Measurements from ENCODE around the gene TPSB2.

The TPSB2 gene

GRCh38 chr16:1221628-1222552 lies 8.1 kb downstream of the TPSB2 start:
- in situ Hi-C loops (cut with HindIII; ENCODE audit: low sequenced_read_pairs) = no loop called here

GRCh38 chr16:1220841-1221627 lies 8.9 kb downstream of the TPSB2 start:
- in situ Hi-C loops (cut with HindIII; ENCODE audit: low sequenced_read_pairs) = no loop called here

- in situ Hi-C loops (cut with HindIII; ENCODE audit: low sequenced_read_pairs) = no loop called here
Measured at GRCh38 chr16:1220098-1220728, 9.8 kb downstream of the TPSB2 start.

DNA sequence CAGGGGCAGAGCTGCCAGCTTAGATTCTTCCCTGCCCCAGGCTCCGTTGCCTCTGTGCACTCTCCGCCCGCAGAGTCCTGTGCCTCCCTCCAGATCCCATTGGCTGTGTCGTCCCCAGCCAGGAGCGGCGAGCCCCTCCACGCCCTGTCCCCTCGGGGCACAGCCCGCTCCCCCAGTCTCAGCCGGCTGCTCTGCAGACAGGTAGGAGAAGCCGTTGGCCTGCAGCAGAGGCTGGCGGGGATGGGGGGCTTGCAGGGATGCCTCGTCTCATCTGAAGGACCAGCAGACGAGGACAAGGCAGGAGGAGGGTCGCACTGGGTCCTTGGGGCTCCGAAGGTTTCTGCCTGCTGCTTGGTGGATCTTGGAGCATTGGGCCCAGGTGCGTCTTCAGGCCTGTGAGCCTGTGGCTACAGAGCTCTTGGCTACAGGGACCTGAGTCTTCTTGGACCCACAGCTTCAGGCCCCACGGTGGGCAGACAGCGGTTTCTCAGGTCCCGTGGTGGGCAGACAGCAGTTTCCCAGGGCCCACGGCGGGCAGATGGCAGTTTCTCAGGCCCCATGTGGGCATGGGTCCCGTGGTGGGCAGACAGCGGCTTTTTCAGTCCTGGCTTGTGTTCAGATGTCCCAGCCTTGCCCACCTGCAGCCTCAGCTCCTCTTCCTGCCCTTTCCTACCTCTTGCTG lies 10.9 kb downstream of the TPSB2 start:
- in situ Hi-C loops (cut with HindIII; ENCODE audit: low sequenced_read_pairs) = no loop called here

DNA sequence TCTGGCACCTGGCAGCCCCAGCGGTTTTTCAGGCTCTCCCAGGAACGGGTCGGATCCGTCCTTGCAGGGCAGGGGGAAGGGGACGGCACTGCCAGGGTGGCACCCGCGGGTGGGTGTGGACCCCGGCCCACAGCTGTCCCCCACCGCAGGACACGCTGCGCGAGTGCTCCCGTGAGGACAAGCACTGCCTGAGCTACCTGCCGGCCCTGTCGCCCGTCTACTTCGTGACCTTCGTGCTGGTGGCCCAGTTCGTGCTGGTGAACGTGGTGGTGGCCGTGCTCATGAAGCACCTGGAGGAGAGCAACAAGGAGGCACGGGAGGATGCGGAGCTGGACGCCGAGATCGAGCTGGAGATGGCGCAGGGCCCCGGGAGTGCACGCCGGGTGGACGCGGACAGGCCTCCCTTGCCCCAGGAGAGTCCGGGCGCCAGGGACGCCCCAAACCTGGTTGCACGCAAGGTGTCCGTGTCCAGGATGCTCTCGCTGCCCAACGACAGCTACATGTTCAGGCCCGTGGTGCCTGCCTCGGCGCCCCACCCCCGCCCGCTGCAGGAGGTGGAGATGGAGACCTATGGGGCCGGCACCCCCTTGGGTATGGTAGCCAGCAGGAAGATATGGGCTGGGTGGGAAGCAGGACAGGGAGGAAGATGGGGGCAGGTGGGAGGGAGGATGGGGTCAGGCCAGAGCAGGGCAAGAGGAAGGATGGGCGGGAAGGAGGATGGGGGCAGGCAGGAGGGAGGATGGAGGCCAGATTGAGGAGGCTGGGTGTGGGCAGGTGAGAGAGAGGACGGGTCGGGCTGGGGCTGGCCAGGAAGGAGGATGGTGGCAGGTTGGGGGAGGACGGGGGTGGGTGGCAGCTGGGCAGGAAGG lies 11.7 kb downstream of the TPSB2 start:
- in situ Hi-C loops (cut with HindIII; ENCODE audit: low sequenced_read_pairs) = no loop called here

DNA sequence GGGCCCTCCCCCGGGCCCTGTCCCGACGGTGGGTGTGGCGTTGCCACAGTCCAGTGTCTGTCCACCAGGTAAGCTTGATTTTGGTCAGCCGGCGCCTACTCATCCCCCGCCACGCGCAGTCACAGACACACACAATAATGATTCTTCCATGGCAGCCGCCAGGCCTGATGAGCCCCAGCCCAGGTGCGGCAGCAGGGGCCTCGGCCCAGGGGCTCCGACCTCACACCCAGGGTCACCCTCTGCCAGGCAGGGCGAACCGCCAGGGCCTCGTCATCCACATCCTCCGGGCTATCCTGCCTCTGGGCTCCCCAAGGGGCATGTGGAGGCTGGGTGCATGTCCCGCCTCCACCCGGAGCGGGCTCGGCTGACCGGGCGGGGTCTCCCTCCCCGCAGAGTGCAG lies 12.5 kb downstream of the TPSB2 start:
- in situ Hi-C loops (cut with HindIII; ENCODE audit: low sequenced_read_pairs) = no loop called here

DNA sequence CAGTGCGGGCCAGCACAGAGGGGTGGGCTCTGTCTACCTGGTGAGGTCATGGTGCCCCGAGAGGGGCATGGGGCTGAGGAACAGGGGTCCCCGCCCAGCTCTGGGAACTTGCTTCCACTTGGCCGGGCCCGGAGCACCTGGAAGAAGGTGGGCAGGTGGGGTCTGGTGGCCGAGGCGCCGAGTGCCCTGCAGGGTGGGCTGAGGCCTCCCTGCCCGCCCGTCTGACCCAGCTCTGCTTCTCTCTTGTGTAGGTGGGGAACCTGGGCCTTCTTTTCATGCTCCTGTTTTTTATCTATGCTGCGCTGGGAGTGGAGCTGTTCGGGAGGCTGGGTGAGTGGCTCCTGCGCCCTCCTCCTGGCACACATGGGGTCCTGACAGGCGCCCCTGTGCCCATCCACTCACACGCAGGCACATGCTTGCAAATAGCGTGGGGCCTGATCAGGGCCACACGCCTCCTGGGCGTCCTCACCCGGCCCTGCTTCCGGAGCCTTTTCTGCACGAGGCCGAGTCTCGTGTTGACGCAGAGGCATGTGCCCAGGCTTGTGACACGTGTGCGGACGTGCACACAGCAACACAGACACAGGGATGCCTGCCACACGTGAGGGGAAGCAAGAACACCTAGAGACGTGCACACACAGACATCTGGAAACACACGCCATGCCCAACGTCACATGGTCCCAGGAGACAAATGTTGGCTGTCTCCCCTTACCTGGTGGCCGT lies 13.1 kb downstream of the TPSB2 start:
- in situ Hi-C loops (cut with HindIII; ENCODE audit: low sequenced_read_pairs) = no loop called here

GRCh38 chr16:1216296-1216619 lies 13.7 kb downstream of the TPSB2 start:
- in situ Hi-C loops (cut with HindIII; ENCODE audit: low sequenced_read_pairs) = no loop called here

DNA sequence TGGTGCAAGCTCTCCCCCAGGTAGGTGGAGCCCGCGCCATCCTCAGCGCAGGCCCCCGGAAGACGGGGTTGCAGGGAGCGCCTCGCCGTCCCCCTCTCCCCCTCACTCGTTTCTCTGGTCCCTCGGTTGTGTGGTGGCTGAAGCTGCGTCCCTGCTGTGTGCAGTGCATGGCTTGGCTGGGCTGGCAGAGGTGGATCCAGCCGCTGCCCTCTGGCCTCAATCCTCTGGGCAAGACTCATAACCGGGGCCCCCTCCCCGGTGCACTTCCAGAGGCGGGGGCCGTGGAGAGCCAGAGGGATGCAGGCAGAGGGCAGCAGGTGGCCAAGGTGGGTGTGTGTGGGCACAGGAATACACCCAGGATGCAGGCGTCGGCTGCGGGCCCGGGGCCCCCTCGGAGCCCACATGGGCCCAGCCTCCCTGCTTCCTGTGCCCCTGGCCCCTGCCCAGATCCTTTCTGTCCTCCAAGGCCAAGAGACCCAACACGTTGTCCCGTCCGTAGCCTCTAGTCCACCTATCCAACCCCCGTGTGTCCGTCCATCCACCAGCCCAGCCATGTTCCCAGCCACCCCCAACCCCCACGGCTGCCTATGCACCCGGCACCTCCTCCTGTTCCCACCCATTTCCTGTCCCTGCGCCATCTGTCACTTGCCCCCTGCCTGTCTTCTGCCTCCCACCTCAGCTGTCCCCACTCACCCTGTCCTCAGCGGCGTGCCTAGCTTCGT lies 14.2 kb downstream of the TPSB2 start:
- in situ Hi-C loops (cut with HindIII; ENCODE audit: low sequenced_read_pairs) = no loop called here

DNA sequence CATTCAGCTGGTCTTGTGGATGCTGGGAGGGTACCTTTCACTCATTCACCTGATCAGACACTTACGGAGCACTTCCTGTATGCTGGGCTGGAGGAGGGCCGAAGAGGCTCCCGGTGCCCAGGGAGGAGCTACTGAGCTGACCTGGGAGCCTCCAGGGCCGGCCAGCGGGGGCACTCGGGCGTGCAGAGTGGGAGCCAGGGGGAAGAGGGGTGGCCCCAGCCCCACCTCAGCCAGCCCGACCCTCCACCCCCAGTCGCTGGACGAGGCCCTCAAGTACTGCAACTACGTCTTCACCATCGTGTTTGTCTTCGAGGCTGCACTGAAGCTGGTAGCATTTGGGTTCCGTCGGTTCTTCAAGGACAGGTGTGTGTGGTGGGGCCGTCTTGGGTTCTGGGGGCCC lies 15.3 kb downstream of the TPSB2 start:
- in situ Hi-C loops (cut with HindIII; ENCODE audit: low sequenced_read_pairs) = no loop called here

DNA sequence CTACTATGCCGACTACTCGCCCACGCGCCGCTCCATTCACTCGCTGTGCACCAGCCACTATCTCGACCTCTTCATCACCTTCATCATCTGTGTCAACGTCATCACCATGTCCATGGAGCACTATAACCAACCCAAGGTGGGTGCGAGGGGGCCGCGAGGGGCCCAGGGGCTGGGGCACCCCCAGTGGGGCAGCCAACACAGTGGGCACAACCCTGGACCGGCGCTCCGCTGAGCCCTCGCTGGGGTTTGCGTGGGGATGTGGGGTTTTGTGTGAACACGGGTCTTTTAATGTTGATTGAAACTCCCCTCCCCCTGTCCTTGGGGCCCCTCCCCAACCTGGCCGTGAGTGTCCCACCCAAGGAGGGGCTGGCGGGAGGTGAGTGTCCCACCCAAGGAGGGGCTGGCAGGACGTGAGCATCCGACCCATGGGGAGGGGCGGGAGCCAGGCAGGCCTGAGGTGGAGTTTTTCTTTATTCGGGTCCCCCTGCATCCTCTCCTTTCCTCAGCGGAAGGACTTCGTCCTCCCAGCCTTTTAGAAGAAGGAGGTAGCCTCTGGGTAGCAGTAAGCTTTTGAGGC lies 16.1 kb downstream of the TPSB2 start:
- in situ Hi-C loops (cut with HindIII; ENCODE audit: low sequenced_read_pairs) = no loop called here

GRCh38 chr16:1213231-1213630 lies 16.8 kb downstream of the TPSB2 start:
- in situ Hi-C loops (cut with HindIII; ENCODE audit: low sequenced_read_pairs) = no loop called here

DNA sequence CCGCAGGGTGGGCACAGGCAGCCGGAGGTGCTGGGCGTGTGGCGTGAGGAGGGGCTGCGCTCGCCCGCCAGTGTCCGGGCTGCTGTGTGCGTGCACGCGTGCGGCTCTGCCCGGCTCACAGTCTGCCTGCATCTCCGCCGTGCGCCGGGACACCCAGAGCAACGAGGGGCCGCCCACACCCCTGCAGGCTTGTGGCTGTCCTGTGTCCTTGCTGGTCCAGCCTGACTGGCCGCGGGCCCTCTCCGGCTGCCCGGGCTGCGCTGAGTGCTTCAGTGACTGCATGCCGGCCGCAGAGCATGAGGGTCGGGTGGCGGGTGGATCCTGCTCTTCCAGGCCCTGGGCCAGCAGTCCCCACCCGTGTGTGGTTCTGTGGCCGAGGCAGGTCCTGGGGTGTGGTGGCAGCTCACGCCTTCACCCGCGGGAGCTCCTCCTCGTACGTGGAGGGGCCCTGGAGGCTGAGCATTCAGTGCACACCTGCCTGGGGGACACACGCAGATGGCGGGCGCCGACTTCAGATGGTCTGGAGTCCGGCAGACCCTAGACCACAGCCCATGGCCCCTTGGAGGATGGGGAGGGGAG lies 17.3 kb downstream of the TPSB2 start:
- in situ Hi-C loops (cut with HindIII; ENCODE audit: low sequenced_read_pairs) = no loop called here

DNA sequence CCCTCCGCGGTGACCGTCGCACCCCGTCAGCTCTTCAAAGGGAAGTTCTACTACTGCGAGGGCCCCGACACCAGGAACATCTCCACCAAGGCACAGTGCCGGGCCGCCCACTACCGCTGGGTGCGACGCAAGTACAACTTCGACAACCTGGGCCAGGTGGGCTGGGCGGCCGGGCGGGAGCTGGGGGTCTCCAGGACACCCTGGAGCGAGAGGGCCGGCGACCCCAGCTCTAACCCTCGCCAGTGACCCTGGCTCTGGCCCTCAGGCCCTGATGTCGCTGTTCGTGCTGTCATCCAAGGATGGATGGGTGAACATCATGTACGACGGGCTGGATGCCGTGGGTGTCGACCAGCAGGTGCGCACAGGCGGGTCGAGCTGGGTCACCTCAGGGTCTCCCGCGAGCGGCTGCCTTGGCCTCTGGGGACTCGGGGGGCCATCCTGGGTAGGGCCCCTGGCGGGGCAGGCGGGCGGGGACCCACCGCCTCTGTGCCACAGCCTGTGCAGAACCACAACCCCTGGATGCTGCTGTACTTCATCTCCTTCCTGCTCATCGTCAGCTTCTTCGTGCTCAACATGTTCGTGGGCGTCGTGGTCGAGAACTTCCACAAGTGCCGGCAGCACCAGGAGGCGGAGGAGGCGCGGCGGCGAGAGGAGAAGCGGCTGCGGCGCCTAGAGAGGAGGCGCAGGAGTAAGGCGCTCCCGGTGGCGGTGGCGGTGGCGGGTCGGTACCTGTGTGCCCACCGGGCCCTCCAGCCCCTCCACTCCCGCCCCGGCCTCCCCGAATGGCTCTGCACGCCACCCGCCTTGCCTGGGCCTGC lies 18.3 kb downstream of the TPSB2 start:
- in situ Hi-C loops (cut with HindIII; ENCODE audit: low sequenced_read_pairs) = no loop called here

DNA sequence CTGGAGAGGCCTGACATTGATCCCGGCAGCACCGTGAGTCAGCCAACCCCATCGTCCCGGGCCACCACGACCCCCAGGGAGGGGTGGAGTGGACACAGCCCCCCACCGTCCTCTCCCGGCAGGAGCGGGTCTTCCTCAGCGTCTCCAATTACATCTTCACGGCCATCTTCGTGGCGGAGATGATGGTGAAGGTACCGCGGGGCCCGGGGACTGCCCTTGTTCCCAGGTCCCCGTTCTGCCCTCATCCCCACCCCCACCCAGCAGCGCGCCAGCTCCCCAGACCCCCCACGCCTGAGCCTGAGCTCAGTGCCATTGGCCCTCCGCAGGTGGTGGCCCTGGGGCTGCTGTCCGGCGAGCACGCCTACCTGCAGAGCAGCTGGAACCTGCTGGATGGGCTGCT lies 19.5 kb downstream of the TPSB2 start:
- in situ Hi-C loops (cut with HindIII; ENCODE audit: low sequenced_read_pairs) = no loop called here

DNA sequence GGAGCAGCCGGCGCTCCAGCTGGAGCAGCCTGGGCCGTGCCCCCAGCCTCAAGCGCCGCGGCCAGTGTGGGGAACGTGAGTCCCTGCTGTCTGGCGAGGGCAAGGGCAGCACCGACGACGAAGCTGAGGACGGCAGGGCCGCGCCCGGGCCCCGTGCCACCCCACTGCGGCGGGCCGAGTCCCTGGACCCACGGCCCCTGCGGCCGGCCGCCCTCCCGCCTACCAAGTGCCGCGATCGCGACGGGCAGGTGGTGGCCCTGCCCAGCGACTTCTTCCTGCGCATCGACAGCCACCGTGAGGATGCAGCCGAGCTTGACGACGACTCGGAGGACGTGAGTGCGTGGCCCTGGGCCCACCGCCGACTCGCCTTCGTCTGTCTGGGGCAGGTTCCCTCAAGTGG lies 20.9 kb downstream of the TPSB2 start:
- in situ Hi-C loops (cut with HindIII; ENCODE audit: low sequenced_read_pairs) = no loop called here

DNA sequence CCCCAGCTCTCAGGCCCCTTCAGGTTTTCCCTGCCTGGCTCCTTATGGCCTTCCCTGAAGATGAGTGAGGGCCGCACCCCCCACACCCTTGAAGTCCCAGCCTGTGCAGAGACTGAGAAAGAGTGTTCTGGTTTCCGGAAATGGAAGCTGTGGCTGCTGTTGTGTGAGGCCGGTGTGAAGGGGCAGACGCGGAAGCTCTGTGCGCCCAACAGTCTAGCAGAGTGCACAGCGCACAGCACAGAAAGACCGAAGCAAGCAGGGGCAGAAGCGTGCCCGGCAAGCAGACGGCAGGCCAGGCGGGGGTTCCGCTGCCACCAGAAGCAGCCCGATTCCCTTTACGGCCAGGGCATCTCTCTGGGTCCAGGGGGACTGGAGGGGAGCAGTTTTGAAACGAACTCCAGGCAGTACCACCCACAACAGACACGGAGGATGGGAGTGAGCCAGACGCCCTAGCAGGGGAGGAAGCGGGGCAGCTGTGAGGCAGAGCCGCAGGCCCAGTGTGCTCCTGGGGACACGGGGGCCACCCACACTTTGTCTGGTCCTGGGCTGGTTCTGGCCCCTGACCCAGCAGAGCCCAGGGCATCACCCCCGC lies 21.6 kb downstream of the TPSB2 start:
- in situ Hi-C loops (cut with HindIII; ENCODE audit: low sequenced_read_pairs) = no loop called here
